ENCODE results near the gene IGF2R.

GRCh38 chr6:159953091-159953601, 15.7 kb upstream of the IGF2R start:
- TF ChIP-seq CTCF (IDR thresholded peaks at IDR 0.05 in 4 of 5, conservative IDR thresholded peaks at IDR 0.05 in 1 of 5): no peak
- no peak for TF ChIP-seq POLR2A (IDR thresholded peaks at IDR 0.05)

All from gastrocnemius medialis (tissue), 4 donors.